ENCODE results near the gene RAPGEF4.

The RAPGEF4 gene

GRCh38 chr2:172812158-172812744 is 76.6 kb downstream of the RAPGEF4 start:
- H3K4me3 ChIP-seq (ENCODE audit: low read depth, low read length): no peak overlapping the region
- H3K36me3 ChIP-seq (ENCODE audit: control insufficient read depth in 2 of 2, insufficient read depth in 1 of 2, low read length in 2 of 2): no peaks in the 10 kb centered on the region; a peak in 1 of 3 replicates
- CTCF ChIA-PET: interaction anchor here (4.6 kb wide), 1 partner anchor 119 kb away, joined by 78 read pairs; no protein-coding TSS in a partner anchor
- POLR2A ChIA-PET: no interaction called here
- TF ChIP-seq ZNF311 (tag by site-specific recombination; IDR thresholded peaks at IDR 0.05; ENCODE audit: borderline replicate concordance) (no peak), ZNF132 (tag by site-specific recombination; IDR thresholded peaks at IDR 0.05; ENCODE audit: borderline replicate concordance) (no peak), ZBTB21 (tag by site-specific recombination; IDR thresholded peaks at IDR 0.05) (no peak), ZNF2 (tag by site-specific recombination; IDR thresholded peaks at IDR 0.05) (no peak), ZNF362 (tag by site-specific recombination; IDR thresholded peaks at IDR 0.05) (no peak), YY1 (tag by site-specific recombination; IDR thresholded peaks at IDR 0.05) (no peak), ZNF114 (tag by site-specific recombination; IDR thresholded peaks at IDR 0.05) (no peak), ZNF549 (tag by site-specific recombination; IDR thresholded peaks at IDR 0.05) (no peak), ZNF404 (tag by site-specific recombination; IDR thresholded peaks at IDR 0.05) (no peak)
- TF ChIP-seq, protein P1, sequence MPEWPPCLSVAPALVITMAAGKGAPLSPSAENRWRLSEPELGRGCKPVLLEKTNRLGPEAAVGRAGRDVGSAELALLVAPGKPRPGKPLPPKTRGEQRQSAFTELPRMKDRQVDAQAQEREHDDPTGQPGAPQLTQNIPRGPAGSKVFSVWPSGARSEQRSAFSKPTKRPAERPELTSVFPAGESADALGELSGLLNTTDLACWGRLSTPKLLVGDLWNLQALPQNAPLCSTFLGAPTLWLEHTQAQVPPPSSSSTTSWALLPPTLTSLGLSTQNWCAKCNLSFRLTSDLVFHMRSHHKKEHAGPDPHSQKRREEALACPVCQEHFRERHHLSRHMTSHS (tag by site-specific recombination; IDR thresholded peaks at IDR 0.05): no peak
- H3K4me1 ChIP-seq (ENCODE audit: control insufficient read depth, insufficient read depth, low read length): 0 out of 2 replicates have a peak, but pooled peaks cover 3% of the 10 kb centered on the region
- no peaks in the 10 kb centered on the region for H3K9me3 ChIP-seq (ENCODE audit: control insufficient read depth, insufficient read depth, low read depth, low read length)
- no peak overlapping the region for H3K27ac ChIP-seq (ENCODE audit: extremely low read depth, low read depth, low read length)

DNA sequence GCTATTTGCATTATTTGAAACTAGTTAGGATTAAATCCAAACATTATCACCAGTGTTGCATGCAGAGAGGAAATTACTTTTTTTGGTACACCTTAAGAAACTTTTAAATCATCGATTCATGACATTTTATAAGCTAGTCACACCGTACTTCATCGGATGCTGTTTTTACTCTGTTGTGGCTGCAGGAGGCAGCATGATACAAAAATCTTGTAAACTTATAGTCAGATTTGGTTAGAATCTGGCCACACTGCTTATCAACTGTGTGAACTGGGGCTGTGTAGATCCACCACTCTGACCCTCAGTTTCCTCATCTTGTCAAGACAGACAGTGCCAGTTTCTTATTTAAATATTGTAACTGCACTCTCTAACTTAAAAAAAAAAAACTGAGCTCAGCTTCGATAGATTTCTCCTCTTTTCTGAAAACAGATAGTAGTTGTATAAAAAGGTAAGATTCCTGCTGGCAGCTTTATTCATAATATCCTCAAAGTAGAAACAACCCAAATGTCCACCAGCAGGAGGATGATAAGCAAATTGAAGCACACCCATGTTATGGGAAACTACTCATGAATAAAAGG is 77.8 kb downstream of the RAPGEF4 start:
- ChIA-PET POLR2A (interaction anchor here (0.6 to 1.3 kb wide), 2 partner anchors 23 to 118 kb away, joined by 3 to 5 read pairs; no protein-coding TSS in a partner anchor), CTCF (interaction anchor here (0.5 to 4.6 kb wide), 27 partner anchors 11 to 700 kb away, joined by 3 to 78 read pairs (median 4); no protein-coding TSS in a partner anchor)
- 0 out of 2 replicates have a peak, but pooled peaks cover 3% of the 10 kb centered on the region for H3K4me1 ChIP-seq (ENCODE audit: control insufficient read depth, insufficient read depth, low read length)
- H3K9me3 ChIP-seq (ENCODE audit: control insufficient read depth, insufficient read depth, low read depth, low read length): no peaks in the 10 kb centered on the region
- H3K36me3 ChIP-seq (ENCODE audit: control insufficient read depth in 2 of 2, insufficient read depth in 1 of 2, low read length in 2 of 2): no peaks in the 10 kb centered on the region; a peak in 1 of 3 replicates
- TF ChIP-seq ZNF335 (tag by site-specific recombination; conservative IDR thresholded peaks at IDR 0.05): no peak
- no peak for TF ChIP-seq ZSCAN23 (tag by site-specific recombination; IDR thresholded peaks at IDR 0.05)
- TF ChIP-seq ZNF394 (tag by site-specific recombination; IDR thresholded peaks at IDR 0.05; ENCODE audit: borderline replicate concordance): no peak
- TF ChIP-seq ZNF549 (tag by site-specific recombination; IDR thresholded peaks at IDR 0.05): no peak
- TF ChIP-seq ZEB2 (tag by site-specific recombination; IDR thresholded peaks at IDR 0.05): no peak
- TF ChIP-seq, protein P2, sequence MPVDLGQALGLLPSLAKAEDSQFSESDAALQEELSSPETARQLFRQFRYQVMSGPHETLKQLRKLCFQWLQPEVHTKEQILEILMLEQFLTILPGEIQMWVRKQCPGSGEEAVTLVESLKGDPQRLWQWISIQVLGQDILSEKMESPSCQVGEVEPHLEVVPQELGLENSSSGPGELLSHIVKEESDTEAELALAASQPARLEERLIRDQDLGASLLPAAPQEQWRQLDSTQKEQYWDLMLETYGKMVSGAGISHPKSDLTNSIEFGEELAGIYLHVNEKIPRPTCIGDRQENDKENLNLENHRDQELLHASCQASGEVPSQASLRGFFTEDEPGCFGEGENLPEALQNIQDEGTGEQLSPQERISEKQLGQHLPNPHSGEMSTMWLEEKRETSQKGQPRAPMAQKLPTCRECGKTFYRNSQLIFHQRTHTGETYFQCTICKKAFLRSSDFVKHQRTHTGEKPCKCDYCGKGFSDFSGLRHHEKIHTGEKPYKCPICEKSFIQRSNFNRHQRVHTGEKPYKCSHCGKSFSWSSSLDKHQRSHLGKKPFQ (tag by site-specific recombination; IDR thresholded peaks at IDR 0.05): peak; percentile 53
- no peak for TF ChIP-seq KLF17 (tag by site-specific recombination; IDR thresholded peaks at IDR 0.05)
- no peak for TF ChIP-seq ZSCAN5A (tag by site-specific recombination; IDR thresholded peaks at IDR 0.05)
- TF ChIP-seq ZNF654 (tag by site-specific recombination; IDR thresholded peaks at IDR 0.05; ENCODE audit: low read depth): peak; percentile 56
- TF ChIP-seq, protein P3, sequence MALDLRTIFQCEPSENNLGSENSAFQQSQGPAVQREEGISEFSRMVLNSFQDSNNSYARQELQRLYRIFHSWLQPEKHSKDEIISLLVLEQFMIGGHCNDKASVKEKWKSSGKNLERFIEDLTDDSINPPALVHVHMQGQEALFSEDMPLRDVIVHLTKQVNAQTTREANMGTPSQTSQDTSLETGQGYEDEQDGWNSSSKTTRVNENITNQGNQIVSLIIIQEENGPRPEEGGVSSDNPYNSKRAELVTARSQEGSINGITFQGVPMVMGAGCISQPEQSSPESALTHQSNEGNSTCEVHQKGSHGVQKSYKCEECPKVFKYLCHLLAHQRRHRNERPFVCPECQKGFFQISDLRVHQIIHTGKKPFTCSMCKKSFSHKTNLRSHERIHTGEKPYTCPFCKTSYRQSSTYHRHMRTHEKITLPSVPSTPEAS (tag by site-specific recombination; IDR thresholded peaks at IDR 0.05): no peak
- no peak overlapping the region for H3K27ac ChIP-seq (ENCODE audit: extremely low read depth, low read depth, low read length)
- no peak overlapping the region for H3K4me3 ChIP-seq (ENCODE audit: low read depth, low read length)
